Measurements from ENCODE around the gene MUC5AC. TPM values are rescaled to one million over a fixed set of nuclear protein-coding genes. Genes with fewer than 3 reads are reported as not detected.

The MUC5AC gene
- total RNA-seq, 1 donor from 2014 or later = not detected

- intact Hi-C loops (cut with DNase I) = no loop called here
- no peaks in the 10 kb centered on the region for H3K36me3 ChIP-seq
- no peak for DNase-seq (ENCODE audit: extremely low spot score in 2 of 2)
These were observed 71.2 kb downstream of the MUC5AC start for GRCh38 chr11:1228921-1229451.

GRCh38 chr11:1229471-1230120, 71.8 kb downstream of the MUC5AC start:
- intact Hi-C loops (cut with DNase I) = no loop called here
- no peak for TF ChIP-seq POLR2A (IDR thresholded peaks at IDR 0.05)
- no peak for DNase-seq (ENCODE audit: extremely low spot score in 2 of 2)
- H3K4me1 ChIP-seq = no peaks in the 10 kb centered on the region
- no peaks in the 10 kb centered on the region for H3K36me3 ChIP-seq
- no peaks in the 10 kb centered on the region for H3K9me3 ChIP-seq
- H3K27me3 ChIP-seq = no peaks in the 10 kb centered on the region
- no peak overlapping the region for H3K27ac ChIP-seq
- no peak overlapping the region for H3K4me3 ChIP-seq

More at GRCh38 chr11:1228921-1229451, 71.2 kb downstream of the MUC5AC start:
- Histone ChIP-seq H3K4me1 (no peaks in the 10 kb centered on the region), H3K9me3 (no peaks in the 10 kb centered on the region), H3K27ac (no peak overlapping the region), H3K4me3 (no peak overlapping the region), H3K27me3 (no peaks in the 10 kb centered on the region)
- TF ChIP-seq POLR2A (IDR thresholded peaks at IDR 0.05) = no peak
- no peak for TF ChIP-seq POLR2AphosphoS5 (IDR thresholded peaks at IDR 0.05; ENCODE audit: insufficient read depth in 1 of 2, low read depth in 1 of 2)
- TF ChIP-seq CTCF (IDR thresholded peaks at IDR 0.05) = no peak

- Histone ChIP-seq H3K27ac (no peak overlapping the region), H3K27me3 (no peaks in the 10 kb centered on the region), H3K4me1 (no peaks in the 10 kb centered on the region), H3K4me3 (no peak overlapping the region), H3K9me3 (no peaks in the 10 kb centered on the region), H3K36me3 (no peaks in the 10 kb centered on the region)
- TF ChIP-seq POLR2AphosphoS5 (IDR thresholded peaks at IDR 0.05; ENCODE audit: insufficient read depth in 1 of 2, low read depth in 1 of 2) (no peak), POLR2A (IDR thresholded peaks at IDR 0.05) (no peak), CTCF (IDR thresholded peaks at IDR 0.05) (no peak)
- intact Hi-C loops (cut with DNase I) = no loop called here
- DNase-seq (ENCODE audit: extremely low spot score in 2 of 2) = no peak
These were observed 72.3 kb downstream of the MUC5AC start for GRCh38 chr11:1230121-1230455.

GRCh38 chr11:1230456-1231395, 73.0 kb downstream of the MUC5AC start:
- H3K4me1 ChIP-seq = no peaks in the 10 kb centered on the region
- no peak overlapping the region for H3K27ac ChIP-seq
- TF ChIP-seq POLR2AphosphoS5 (IDR thresholded peaks at IDR 0.05; ENCODE audit: insufficient read depth in 1 of 2, low read depth in 1 of 2) (no peak), POLR2A (IDR thresholded peaks at IDR 0.05) (no peak), CTCF (IDR thresholded peaks at IDR 0.05) (no peak)
- H3K9me3 ChIP-seq = no peaks in the 10 kb centered on the region
- no peaks in the 10 kb centered on the region for H3K36me3 ChIP-seq
- H3K4me3 ChIP-seq = no peak overlapping the region
- H3K27me3 ChIP-seq = no peaks in the 10 kb centered on the region
- intact Hi-C loops (cut with DNase I) = no loop called here
- DNase-seq (ENCODE audit: extremely low spot score in 2 of 2) = no peak

GRCh38 chr11:1231396-1232020, 73.8 kb downstream of the MUC5AC start:
- H3K4me3 ChIP-seq = no peak overlapping the region
- DNase-seq (ENCODE audit: extremely low spot score in 2 of 2) = no peak
- no peaks in the 10 kb centered on the region for H3K9me3 ChIP-seq
- H3K27ac ChIP-seq = no peak overlapping the region
- intact Hi-C loops (cut with DNase I) = no loop called here
- H3K36me3 ChIP-seq = no peaks in the 10 kb centered on the region
- no peaks in the 10 kb centered on the region for H3K4me1 ChIP-seq
- H3K27me3 ChIP-seq = no peaks in the 10 kb centered on the region
- TF ChIP-seq POLR2AphosphoS5 (IDR thresholded peaks at IDR 0.05; ENCODE audit: insufficient read depth in 1 of 2, low read depth in 1 of 2) (no peak), CTCF (IDR thresholded peaks at IDR 0.05) (no peak), POLR2A (IDR thresholded peaks at IDR 0.05) (no peak)
